ENCODE data around the gene COL6A2.

DNA sequence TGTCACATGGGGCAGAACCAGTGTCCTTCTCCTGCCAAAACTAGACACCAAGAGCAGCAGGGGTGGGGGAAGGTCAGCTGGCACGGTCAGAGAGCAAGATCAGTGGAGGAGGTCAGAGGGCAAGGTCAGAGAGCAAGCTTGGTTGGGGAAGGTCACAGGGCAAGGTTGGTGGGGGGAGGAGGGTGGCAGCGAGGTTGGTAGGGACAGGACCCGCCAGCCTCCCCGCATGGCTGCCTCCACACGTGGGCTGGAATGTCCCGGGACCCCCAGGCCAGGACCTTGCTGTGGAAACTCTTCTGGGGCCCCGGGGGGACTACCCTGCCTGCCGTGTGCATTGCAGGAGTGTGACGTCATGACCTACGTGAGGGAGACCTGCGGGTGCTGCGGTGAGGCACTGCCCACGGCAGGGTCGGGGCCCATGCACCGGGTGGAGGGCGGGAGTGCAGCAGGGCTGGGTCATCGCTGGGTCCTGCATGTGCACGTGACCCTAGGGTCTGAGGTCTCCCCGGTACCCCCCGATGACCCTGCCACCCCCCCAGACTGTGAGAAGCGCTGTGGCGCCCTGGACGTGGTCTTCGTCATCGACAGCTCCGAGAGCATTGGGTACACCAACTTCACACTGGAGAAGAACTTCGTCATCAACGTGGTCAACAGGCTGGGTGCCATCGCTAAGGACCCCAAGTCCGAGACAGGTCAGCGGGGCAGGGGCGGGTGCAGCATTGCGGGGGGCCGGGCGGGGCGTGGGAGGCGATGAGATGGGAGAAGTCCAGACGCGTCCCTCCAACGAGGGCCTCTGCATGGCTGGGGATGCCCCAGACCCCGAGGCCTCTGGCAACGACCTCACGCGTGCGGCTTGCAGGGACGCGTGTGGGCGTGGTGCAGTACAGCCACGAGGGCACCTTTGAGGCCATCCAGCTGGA is 27.3 kb downstream of the COL6A2 start:
- TF ChIP-seq, protein P1, sequence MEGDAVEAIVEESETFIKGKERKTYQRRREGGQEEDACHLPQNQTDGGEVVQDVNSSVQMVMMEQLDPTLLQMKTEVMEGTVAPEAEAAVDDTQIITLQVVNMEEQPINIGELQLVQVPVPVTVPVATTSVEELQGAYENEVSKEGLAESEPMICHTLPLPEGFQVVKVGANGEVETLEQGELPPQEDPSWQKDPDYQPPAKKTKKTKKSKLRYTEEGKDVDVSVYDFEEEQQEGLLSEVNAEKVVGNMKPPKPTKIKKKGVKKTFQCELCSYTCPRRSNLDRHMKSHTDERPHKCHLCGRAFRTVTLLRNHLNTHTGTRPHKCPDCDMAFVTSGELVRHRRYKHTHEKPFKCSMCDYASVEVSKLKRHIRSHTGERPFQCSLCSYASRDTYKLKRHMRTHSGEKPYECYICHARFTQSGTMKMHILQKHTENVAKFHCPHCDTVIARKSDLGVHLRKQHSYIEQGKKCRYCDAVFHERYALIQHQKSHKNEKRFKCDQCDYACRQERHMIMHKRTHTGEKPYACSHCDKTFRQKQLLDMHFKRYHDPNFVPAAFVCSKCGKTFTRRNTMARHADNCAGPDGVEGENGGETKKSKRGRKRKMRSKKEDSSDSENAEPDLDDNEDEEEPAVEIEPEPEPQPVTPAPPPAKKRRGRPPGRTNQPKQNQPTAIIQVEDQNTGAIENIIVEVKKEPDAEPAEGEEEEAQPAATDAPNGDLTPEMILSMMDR (IDR thresholded peaks at IDR 0.05; ENCODE audit: low read depth, low read length, poor library complexity, severe bottlenecking) = no peak
- TF ChIP-seq EZH2phosphoT487 (IDR thresholded peaks at IDR 0.05; ENCODE audit: borderline replicate concordance, low read length) = no peak

All from DOHH2 (cell line).